Loucy (cell line): ENCODE results near the gene MCM3AP.

Source experiments
- EZH2phosphoT487 ChIP-seq: fragments of 200-600 bp; IDR thresholded peaks from 2 replicates; pipeline ENCODE4 v1.6.1; 2018; ENCODE audit warnings: antibody characterized with exemption, mild to moderate bottlenecking, moderate library complexity, borderline replicate concordance
- TF ChIP-seq, protein P1 (sequence below): fragments of 200-600 bp; sonication (generic); conservative IDR thresholded peaks from 2 replicates; pipeline ENCODE4 v1.5.1; 2014; ENCODE audit warnings: mild to moderate bottlenecking, antibody characterized with exemption, low read length

DNA sequence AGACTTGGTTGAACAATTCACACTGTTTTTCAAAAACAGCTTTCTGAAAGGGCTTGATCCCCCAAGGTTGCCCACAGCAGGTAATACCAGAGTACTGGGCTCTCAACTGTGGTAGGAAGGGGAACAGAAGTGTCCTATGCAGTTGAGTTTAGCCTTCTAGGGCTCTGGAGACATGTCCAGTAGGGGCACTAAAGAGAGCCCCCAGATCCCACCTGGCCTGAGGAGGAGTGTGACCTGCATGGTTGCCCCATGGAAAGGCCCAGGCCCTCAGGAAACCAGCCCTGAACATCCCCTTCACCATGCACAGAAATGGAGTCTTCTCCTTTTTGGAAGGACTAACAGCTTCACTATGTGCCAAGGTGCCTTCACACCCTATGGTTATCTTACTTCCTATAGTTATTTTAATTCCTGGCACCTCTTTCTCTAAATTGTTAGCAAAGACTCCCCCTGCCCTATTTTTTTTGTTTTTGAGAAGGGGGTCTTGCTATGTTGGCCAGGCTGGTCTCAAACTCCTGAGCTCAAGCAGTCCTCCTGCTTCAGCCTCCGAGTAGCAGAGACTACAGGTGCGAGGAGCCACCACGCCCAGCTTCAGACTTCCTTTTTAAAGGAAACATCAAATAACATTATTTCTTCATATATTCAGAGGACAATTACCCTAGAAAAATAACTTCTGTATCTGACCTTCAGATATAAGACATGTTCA is 40.0 kb downstream of the MCM3AP start:
- TF ChIP-seq, protein P1, sequence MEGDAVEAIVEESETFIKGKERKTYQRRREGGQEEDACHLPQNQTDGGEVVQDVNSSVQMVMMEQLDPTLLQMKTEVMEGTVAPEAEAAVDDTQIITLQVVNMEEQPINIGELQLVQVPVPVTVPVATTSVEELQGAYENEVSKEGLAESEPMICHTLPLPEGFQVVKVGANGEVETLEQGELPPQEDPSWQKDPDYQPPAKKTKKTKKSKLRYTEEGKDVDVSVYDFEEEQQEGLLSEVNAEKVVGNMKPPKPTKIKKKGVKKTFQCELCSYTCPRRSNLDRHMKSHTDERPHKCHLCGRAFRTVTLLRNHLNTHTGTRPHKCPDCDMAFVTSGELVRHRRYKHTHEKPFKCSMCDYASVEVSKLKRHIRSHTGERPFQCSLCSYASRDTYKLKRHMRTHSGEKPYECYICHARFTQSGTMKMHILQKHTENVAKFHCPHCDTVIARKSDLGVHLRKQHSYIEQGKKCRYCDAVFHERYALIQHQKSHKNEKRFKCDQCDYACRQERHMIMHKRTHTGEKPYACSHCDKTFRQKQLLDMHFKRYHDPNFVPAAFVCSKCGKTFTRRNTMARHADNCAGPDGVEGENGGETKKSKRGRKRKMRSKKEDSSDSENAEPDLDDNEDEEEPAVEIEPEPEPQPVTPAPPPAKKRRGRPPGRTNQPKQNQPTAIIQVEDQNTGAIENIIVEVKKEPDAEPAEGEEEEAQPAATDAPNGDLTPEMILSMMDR: no peak; the same call in 1 of the 2 replicates
- no peak for TF ChIP-seq EZH2phosphoT487
